H1 (cell line): ENCODE results near the gene CDRT15L2. TPM values are rescaled to one million over a fixed set of nuclear protein-coding genes. Genes with fewer than 3 reads are reported as not detected.
A peak's percentile ranks its signal among the peaks of the same experiment; 100 is the strongest.
"Not testable (repeated sequence)": the region's sequence is repeated elsewhere in the genome, so short reads cannot be mapped to it uniquely, and the experiment has no call there.

ENCODE experiments used
- CTCF ChIA-PET: fragments of 300-600 bp; sonication (Branson Sonifier 250); formaldehyde crosslinking; loops from one replicate; lab custom pipeline; 2021; ENCODE audit not compliant: partially characterized antibody; lab: Charles Lee
- POLR2A ChIA-PET: fragments of 300-600 bp; sonication (Branson Sonifier 250); formaldehyde crosslinking; loops from one replicate; lab custom pipeline; 2021; ENCODE audit warnings: inconsistent platforms; ENCODE audit not compliant: partially characterized antibody; lab: Charles Lee
- DNase-seq, 2 experiments: peaks; one replicate each; pipeline versions ENCODE4 v3.0.0 to v3.0.0-alpha.2; 2010 to 2022; ENCODE audit warnings: low spot score in 2 of 2, low read depth in 1 of 2, mixed read lengths in 1 of 2
- FAIRE-seq: peaks from 2 replicates; lab custom pipeline; 2011; peaks lifted over from hg19 to GRCh38; lab: Jason Lieb, UNC
- H2AFZ ChIP-seq: 2 replicates; pipeline ENCODE4 v1.8.1; 2012; ENCODE audit warnings: low read length, inconsistent platforms
- H2AK5ac ChIP-seq: 2 replicates; pipeline ENCODE4 v1.6.1; 2013; ENCODE audit warnings: low read depth, low read length
- H2BK120ac ChIP-seq: replicated peaks from 2 replicates; pipeline ENCODE3; 2013; ENCODE audit warnings: low read depth, low read length, inconsistent platforms
- H2BK12ac ChIP-seq: 2 replicates; pipeline ENCODE4 v1.6.1; 2013; ENCODE audit warnings: low read depth, low read length
- H2BK15ac ChIP-seq: 2 replicates; pipeline ENCODE4 v1.6.1; 2013; ENCODE audit warnings: low read length
- H2BK20ac ChIP-seq: 2 replicates; pipeline ENCODE4 v1.6.1; 2013; ENCODE audit warnings: low read length
- H2BK5ac ChIP-seq: 2 replicates; pipeline ENCODE4 v1.6.1; 2013; ENCODE audit warnings: low read depth, low read length
- H3K14ac ChIP-seq: 2 replicates; pipeline ENCODE4 v1.6.1; 2013; ENCODE audit warnings: inconsistent platforms; ENCODE audit not compliant: insufficient read length
- H3K18ac ChIP-seq: 2 replicates; pipeline ENCODE4 v1.6.1; 2013; ENCODE audit warnings: low read length; ENCODE audit errors: extremely low read depth
- H3K23ac ChIP-seq: 2 replicates; pipeline ENCODE4 v1.6.1; 2013; ENCODE audit warnings: inconsistent platforms; ENCODE audit not compliant: insufficient read length
- H3K23me2 ChIP-seq: 2 replicates; pipeline ENCODE4 v1.6.1; 2013; ENCODE audit warnings: low read depth, low read length
- H3K27ac ChIP-seq: 2 replicates; pipeline ENCODE4 v1.6.1; 2011; ENCODE audit warnings: low read depth, low read length, inconsistent platforms
- H3K27me3 ChIP-seq, 4 experiments: replicated peaks in 1 of 4; 1 replicate in 1 of 4; 2 replicates in 3 of 4; pipeline versions ENCODE4 v1.6.1 to v1.8.1; 2011 to 2013; ENCODE audit warnings: low read length in 3 of 4, mild to moderate bottlenecking in 3 of 4, inconsistent platforms in 2 of 4, mixed read lengths in 2 of 4, moderate library complexity in 1 of 4; ENCODE audit not compliant: control insufficient read depth in 3 of 4, insufficient read depth in 3 of 4; ENCODE audit errors: extremely low read depth in 1 of 4
- H3K36me3 ChIP-seq, 4 experiments: 2 replicates each; pipeline versions ENCODE4 v1.6.1 to v1.8.1; 2011 to 2013; ENCODE audit warnings: mild to moderate bottlenecking in 4 of 4, low read length in 3 of 4, moderate library complexity in 2 of 4, control low read depth in 1 of 4, inconsistent platforms in 1 of 4; ENCODE audit not compliant: insufficient read depth in 4 of 4, control insufficient read depth in 2 of 4
- H3K4ac ChIP-seq: replicated peaks from 2 replicates; pipeline ENCODE3; 2013; ENCODE audit warnings: low read length, low read depth, mixed read lengths, inconsistent platforms; ENCODE audit not compliant: insufficient read length
- H3K4me1 ChIP-seq, 4 experiments: replicated peaks in 1 of 4; 1 replicate in 1 of 4; 2 replicates in 3 of 4; pipeline versions ENCODE4 v1.6.1 to v1.8.1; 2011 to 2013; ENCODE audit warnings: low read length in 3 of 4, inconsistent platforms in 2 of 4, mixed read lengths in 1 of 4; ENCODE audit not compliant: insufficient read depth in 4 of 4, control insufficient read depth in 3 of 4
- H3K4me2 ChIP-seq, 2 experiments: 2 replicates each; pipeline versions ENCODE4 v1.6.1 to v1.8.1; 2011 to 2013; ENCODE audit warnings: low read depth in 2 of 2, low read length in 2 of 2, control low read depth in 1 of 2, inconsistent platforms in 1 of 2, mild to moderate bottlenecking in 1 of 2; ENCODE audit not compliant: insufficient read depth in 1 of 2
- H3K4me3 ChIP-seq, 4 experiments: fragments of 200-600, 300-600 bp in 1 of 4; sonication (generic), shearing (Covaris generic), sonication (Bioruptor Twin) in 1 of 4; 2 replicates each; pipeline versions ENCODE4 v1.5.1 to v1.8.1; 2011 to 2016; ENCODE audit warnings: low read length in 4 of 4, low read depth in 3 of 4, control low read depth in 2 of 4, inconsistent platforms in 2 of 4, mild to moderate bottlenecking in 2 of 4, mixed read lengths in 1 of 4, moderate library complexity in 1 of 4; ENCODE audit not compliant: insufficient read depth in 2 of 4; ENCODE audit errors: extremely low read depth in 1 of 4
- H3K56ac ChIP-seq: replicated peaks from 2 replicates; pipeline ENCODE3; 2013; ENCODE audit warnings: low read depth, mild to moderate bottlenecking, mixed read lengths, low read length, inconsistent platforms; ENCODE audit not compliant: insufficient read length
- H3K79me1 ChIP-seq: 2 replicates; pipeline ENCODE4 v1.6.1; 2013; ENCODE audit warnings: low read depth, low read length, control low read depth
- H3K79me2 ChIP-seq, 2 experiments: 2 replicates each; pipeline versions ENCODE4 v1.6.1 to v1.8.1; 2012 to 2013; ENCODE audit warnings: low read length in 2 of 2, mild to moderate bottlenecking in 2 of 2, inconsistent platforms in 1 of 2; ENCODE audit not compliant: insufficient read depth in 2 of 2, control insufficient read depth in 1 of 2
- H3K9ac ChIP-seq, 4 experiments: replicated peaks in 1 of 4; 1 replicate in 1 of 4; 2 replicates in 3 of 4; pipeline versions ENCODE4 v1.6.1 to v1.8.1; 2011 to 2013; ENCODE audit warnings: low read depth in 3 of 4, low read length in 3 of 4, control low read depth in 2 of 4, mild to moderate bottlenecking in 2 of 4, moderate library complexity in 2 of 4, inconsistent platforms in 1 of 4; ENCODE audit errors: extremely low read depth in 1 of 4
- H3K9me3 ChIP-seq, 2 experiments: 2 replicates each; pipeline versions ENCODE4 v1.6.1 to v1.8.1; 2012 to 2013; ENCODE audit warnings: mild to moderate bottlenecking in 2 of 2, moderate library complexity in 2 of 2, control low read depth in 1 of 2, inconsistent platforms in 1 of 2, low read depth in 1 of 2, low read length in 1 of 2, mixed read lengths in 1 of 2; ENCODE audit not compliant: insufficient read depth in 2 of 2
- H4K20me1 ChIP-seq, 2 experiments: replicated peaks in 1 of 2; 2 replicates each; pipeline versions ENCODE3 to v1.8.1; 2011 to 2013; ENCODE audit warnings: inconsistent platforms in 2 of 2, low read length in 2 of 2, mild to moderate bottlenecking in 1 of 2; ENCODE audit not compliant: insufficient read depth in 2 of 2, control insufficient read depth in 1 of 2
- H4K5ac ChIP-seq: 2 replicates; pipeline ENCODE4 v1.6.1; 2013; ENCODE audit warnings: low read length, low read depth, mixed read lengths, inconsistent platforms; ENCODE audit not compliant: insufficient read length
- H4K8ac ChIP-seq: 2 replicates; pipeline ENCODE4 v1.8.0; 2013; ENCODE audit warnings: mild to moderate bottlenecking, moderate library complexity, low read length, inconsistent platforms; ENCODE audit not compliant: insufficient read depth; ENCODE audit errors: extremely low read depth
- H4K91ac ChIP-seq: replicated peaks from 2 replicates; pipeline ENCODE3; 2013; ENCODE audit warnings: low read length, mixed read lengths, inconsistent platforms; ENCODE audit not compliant: insufficient read length
- EGR1 ChIP-seq: IDR thresholded peaks from 2 replicates; pipeline ENCODE4 v1.6.1; 2011; ENCODE audit warnings: low read depth, low read length, borderline replicate concordance
- WGBS, 2 experiments: shearing (Covaris generic) in 1 of 2; methylation state at CpG; one replicate each; pipeline versions ENCODE4 v1.1.6 to v1.1.7; 2013 to 2015; ENCODE audit warnings: low lambda C conversion rate in 2 of 2, mixed read lengths in 2 of 2, inconsistent platforms in 1 of 2, low coverage in 1 of 2, missing lambda C conversion rate in 1 of 2; ENCODE audit not compliant: insufficient replicate concordance in 2 of 2, insufficient coverage in 1 of 2, insufficient read length in 1 of 2; ENCODE audit errors: extremely low coverage in 1 of 2, missing lambda C conversion rate in 1 of 2; 5-methylcytosine and 5-hydroxymethylcytosine counted together
- polyA plus RNA-seq, 7 experiments: library from polyadenylated mRNA; depleted of rRNA in 3 of 7; stranded (reverse) in 5 of 7; unstranded in 2 of 7; fragments of >200 nt in 5 of 7; fragments of 200-250 nt in 2 of 7; gene quantifications; 1 replicate in 5 of 7; 2 replicates in 1 of 7; 4 replicates in 1 of 7; pipeline versions ENCODE4 v1.2.1 to v1.2.3, GENCODE V29; 2011 to 2013; ENCODE audit warnings: missing spikeins in 2 of 7, mixed read lengths in 2 of 7
- total RNA-seq: library from RNA; stranded (reverse); fragmentation: NEBNext Ultra II Directional; extraction: Animal tissue kit (Norgen Biotek cat#: 25700); gene quantifications from 2 replicates; pipeline ENCODE4 v1.2.1, GENCODE V29; 2021

The CDRT15L2 gene
- total and polyA plus RNA-seq, 2 of the 8 experiments (the other 6 are each of a cell fraction or from before 2014, with no cell fraction given) = not detected

DNA sequence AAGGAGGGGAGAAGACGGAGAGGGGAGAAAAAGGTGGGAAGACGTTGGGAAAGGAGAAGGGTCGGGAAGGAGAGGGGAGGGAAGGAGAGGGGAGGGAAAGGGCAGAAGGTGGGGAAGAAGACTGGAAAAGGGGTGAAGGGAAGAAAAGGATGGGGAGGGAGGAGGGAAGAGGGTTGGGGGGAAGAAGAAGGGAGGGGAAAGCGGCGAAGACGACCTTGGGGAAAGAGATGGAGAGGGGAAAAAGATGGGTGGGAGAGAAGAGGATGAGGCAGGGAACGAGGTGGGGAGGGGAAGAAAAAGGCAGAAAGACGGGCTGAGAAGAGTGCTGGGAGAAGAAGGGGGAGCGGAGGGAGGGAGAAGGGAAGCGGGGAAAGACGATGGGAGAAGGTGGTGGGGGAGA, 46.3 kb upstream of the CDRT15L2 start:
- H3K14ac ChIP-seq, H2BK12ac ChIP-seq, H2BK20ac ChIP-seq, DNase-seq, H3K18ac ChIP-seq, H3K27me3 ChIP-seq, FAIRE-seq, H3K79me1 ChIP-seq, CTCF ChIA-PET, H3K23me2 ChIP-seq, H3K56ac ChIP-seq, H4K20me1 ChIP-seq, H3K4me1 ChIP-seq, H3K9me3 ChIP-seq, H4K91ac ChIP-seq, H2AK5ac ChIP-seq, H4K5ac ChIP-seq, H3K4ac ChIP-seq, H2BK120ac ChIP-seq, H2BK5ac ChIP-seq, H2AFZ ChIP-seq, H3K79me2 ChIP-seq, H3K9ac ChIP-seq, H2BK15ac ChIP-seq, H3K23ac ChIP-seq, POLR2A ChIA-PET, H3K27ac ChIP-seq, H3K36me3 ChIP-seq, H4K8ac ChIP-seq: not testable (repeated sequence)
- peak; percentile 53; the same call in 1 of the 2 replicates for TF ChIP-seq EGR1
- peak overlapping the region in 3 of 4 experiments; percentile 3 to 51 (median 34); a peak in 5 of 8 replicates for H3K4me3 ChIP-seq
- peak overlapping the region; percentile 28 to 56; a peak in 2 of 4 replicates for H3K4me2 ChIP-seq
- WGBS, 2 experiments = no CpG with 5 or more reads among the region's 11 CpGs
